HG03520 (cell line): ENCODE measurements around the gene MYRIP.
A peak's percentile ranks its signal among the peaks of the same experiment; 100 is the strongest.

Source experiments
- ATAC-seq: cut with Tn5 transposase; IDR thresholded peaks from one replicate; pipeline ENCODE4 v1.9.1; 2021; ENCODE audit warnings: mild to moderate bottlenecking, moderate library complexity; ENCODE audit not compliant: unreplicated experiment

Gene MYRIP

GRCh38 chr3:40308725-40309417, 499.5 kb downstream of the MYRIP start:
- ATAC-seq, result no peak

- ATAC-seq, result peak; percentile 94
Observed at GRCh38 chr3:40309418-40309924, 500.1 kb downstream of the MYRIP start, which contains the start of gene EIF1B. Gene EIF1B (plus strand): TSS chr3:40309707. CDS start chr3:40309942, 235 bp downstream.
